Melanocyte of skin (primary cell): Measurements from ENCODE around the gene RNU5B-1. TPM values are rescaled to one million over a fixed set of nuclear protein-coding genes. Genes with fewer than 3 reads are reported as not detected.

ENCODE experiments used
- small RNA-seq, 2 donors: library from RNA; depleted of rRNA; stranded (forward); fragments of <200 nt; gene quantifications; one replicate each; pipeline ENCODE3, GENCODE V24; 2012
- total RNA-seq, 2 donors: library from RNA; depleted of rRNA; stranded (reverse); fragments of >200 nt; gene quantifications; 2 replicates each; pipeline ENCODE4 v1.2.3, GENCODE V29; 2012

The RNU5B-1 gene
- not detected for total RNA-seq

DNA sequence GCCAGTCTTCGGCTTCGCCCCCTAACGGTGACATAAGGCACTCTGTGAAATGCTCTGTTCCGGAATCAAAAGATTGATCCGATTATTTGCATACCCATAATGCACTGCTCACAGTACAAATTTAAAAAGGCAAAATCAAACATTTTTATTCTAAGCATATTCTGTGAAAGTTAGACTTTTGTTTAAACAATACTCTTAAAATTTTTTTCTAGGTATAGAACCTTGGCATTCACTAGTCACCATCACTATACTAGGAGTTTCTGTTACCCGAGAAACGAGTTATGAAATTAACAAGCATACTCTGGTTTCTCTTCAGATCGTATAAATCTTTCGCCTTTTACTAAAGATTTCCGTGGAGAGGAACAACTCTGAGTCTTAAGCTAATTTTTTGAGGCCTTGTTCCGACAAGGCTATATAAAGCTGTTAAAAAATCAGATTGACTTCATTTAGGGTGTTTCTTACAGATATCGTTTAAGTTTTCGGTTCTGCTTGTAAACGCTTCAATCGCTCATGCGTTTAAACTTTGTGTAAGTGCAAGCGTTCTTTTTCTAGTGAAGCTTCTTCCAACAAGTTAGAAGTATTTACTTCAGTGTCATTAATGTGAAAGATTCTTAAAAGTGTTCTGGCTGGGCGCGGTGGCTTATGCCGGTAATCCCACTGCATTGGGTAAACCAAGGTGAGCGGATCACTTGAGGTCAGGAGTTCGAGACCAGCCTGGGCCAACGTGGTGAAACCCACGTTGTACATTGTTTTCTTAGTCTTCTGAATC, at the start of gene RNU5B-1:
Gene RNU5B-1, plus strand, starts transcription at position 297 of the 769 bp plus-strand sequence.

GRCh38 chr15:65286704-65287519, 17.6 kb upstream of the RNU5B-1 start, which contains the start of gene PARP16:
PARP16 (minus strand) TSS chr15:65286883; CDS start chr15:65286426, 457 bp downstream.

Small RNA genes within 50 kb of the gene (small RNA-seq; reads per million reads assigned to genes)
- gene RNU5A-1 (399 to 422 reads per million in 2 donors), gene RNU5B-1 (543 to 632 reads per million in 2 donors), gene SNORA24B (28.7 to 32.6 reads per million in 2 donors)

Other genes starting within 250 kb of the RNU5B-1 start
- gene RASL12, start 236.7 kb upstream of the RNU5B-1 start, total RNA-seq: under 1 TPM; 0.33 to 0.69 TPM
- gene KBTBD13, start 227.9 kb upstream of the RNU5B-1 start, total RNA-seq: not detected
- 10 to 100 TPM in 1 of 2 donors, 1 to 10 TPM in 1; 5.2 to 11.0 TPM for gene UBAP1L, start 189.5 kb upstream of the RNU5B-1 start, total RNA-seq
- 10 to 100 TPM; 18.2 to 24.3 TPM for gene PDCD7, start 170.9 kb upstream of the RNU5B-1 start, total RNA-seq
- 10 to 100 TPM; 38.2 to 38.3 TPM for gene CLPX, start 119.3 kb upstream of the RNU5B-1 start, total RNA-seq
- gene CILP, start 93.2 kb upstream of the RNU5B-1 start, total RNA-seq: not detected
- 1 to 10 TPM; 2.8 to 3.7 TPM for gene PARP16, start 17.8 kb upstream of the RNU5B-1 start, total RNA-seq
- not detected for gene RNU5A-1, start 8.6 kb upstream of the RNU5B-1 start, total RNA-seq
- not detected for gene IGDCC3, start 73.3 kb downstream of the RNU5B-1 start, total RNA-seq
- under 1 TPM; 0.67 to 0.69 TPM for gene IGDCC4, start 118.3 kb downstream of the RNU5B-1 start, total RNA-seq
- gene DPP8, start 213.0 kb downstream of the RNU5B-1 start, total RNA-seq: 10 to 100 TPM; 41.0 to 49.2 TPM
- gene HACD3, start 225.8 kb downstream of the RNU5B-1 start, total RNA-seq: 100 to 1,000 TPM; 132 to 150 TPM